ENCODE measurements around the gene GYPC. TPM values are rescaled to one million over a fixed set of nuclear protein-coding genes. Genes with fewer than 3 reads are reported as not detected.
A peak's percentile ranks its signal among the peaks of the same experiment; 100 is the strongest.

GYPC gene, protein sequence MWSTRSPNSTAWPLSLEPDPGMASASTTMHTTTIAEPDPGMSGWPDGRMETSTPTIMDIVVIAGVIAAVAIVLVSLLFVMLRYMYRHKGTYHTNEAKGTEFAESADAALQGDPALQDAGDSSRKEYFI
- total RNA-seq (2012; rRNA removed) (53.4 and 53.6 TPM in 2 replicates), polyA plus RNA-seq (2012; rRNA removed) (96.3 and 103 TPM in 2 replicates), Bru-seq, nascent RNA (percentile 88 among the genes with signal in this experiment), BruChase-seq, experiment 1, labeled RNA remaining after a 6-hour chase (percentile 73 among the genes with signal in this experiment), BruChase-seq, experiment 2, labeled RNA remaining after a 2-hour chase (percentile 64 among the genes with signal in this experiment)
- polyA plus RNA-seq (2012; cell fraction: cytosol; rRNA removed), result 65.7 and 153 TPM in 2 replicates
- polyA plus RNA-seq (2012; cell fraction: nucleus; rRNA removed; ENCODE audit: low replicate concordance), result 35.4 and 45.3 TPM in 2 replicates
- long read RNA-seq, transcript GYPC-201 (4 exons, 1,246 nt), result major isoform, 23 of 52 reads
- long read RNA-seq, partial matches to known transcripts, result 22 of 52 reads
- long read RNA-seq, other reads (novel, unspliced or antisense), result 4 of 52 reads

DNA sequence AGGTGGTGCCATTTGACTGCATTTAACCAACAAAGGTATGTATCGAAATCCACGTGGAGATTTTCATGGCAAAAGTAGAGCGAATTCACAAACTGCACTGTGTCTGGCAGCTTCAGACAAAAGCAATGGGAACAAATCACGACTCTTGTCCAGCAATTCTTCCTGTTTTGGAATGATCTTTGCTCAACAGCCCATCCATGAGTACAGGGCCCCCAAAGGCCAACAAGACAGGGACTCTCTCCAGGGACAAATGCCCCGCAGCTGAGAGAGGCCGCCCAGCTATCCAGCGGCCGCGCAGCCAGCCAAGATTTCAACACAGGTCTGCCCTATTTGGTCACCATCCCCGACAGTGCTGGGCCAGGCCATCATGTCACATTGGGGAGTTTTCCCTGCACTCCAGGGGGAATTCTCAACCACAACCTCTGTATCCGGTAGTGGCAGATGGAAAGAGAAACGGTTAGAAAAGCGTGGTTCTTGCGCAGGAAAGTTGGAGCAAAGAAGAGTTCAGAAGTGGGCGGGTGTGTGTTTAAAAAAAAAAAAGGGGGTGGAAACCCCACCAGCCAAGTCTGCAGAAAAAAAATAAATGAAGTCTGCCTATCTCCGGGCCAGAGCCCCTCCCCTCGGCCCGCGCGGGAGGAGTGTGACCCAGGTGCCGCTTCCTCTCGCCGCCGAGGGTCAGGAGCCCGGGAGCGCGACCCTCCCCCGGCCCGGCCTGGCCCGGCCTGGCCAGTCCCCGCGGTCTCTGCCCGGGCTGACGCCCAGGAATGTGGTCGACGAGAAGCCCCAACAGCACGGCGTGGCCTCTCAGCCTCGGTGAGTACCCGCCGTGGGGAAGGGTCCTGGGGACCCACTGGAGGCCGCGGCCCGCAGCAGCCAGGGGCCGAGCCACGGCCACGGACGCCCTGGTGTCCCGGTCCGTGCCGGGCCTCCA is at the start of gene GYPC:
Gene GYPC, plus strand, starts transcription at position 659 of the 931 bp plus-strand sequence. Its CDS starts 106 bp downstream, at position 765.
- Histone ChIP-seq H3K56ac (ENCODE audit: extremely low read depth, insufficient read depth, low read length) (peak within 1 kb of the TSS; percentile 95), H3K23ac (ENCODE audit: low read depth, low read length) (peak within 1 kb of the TSS; percentile 85), H3K4me2 (ENCODE audit: low read depth, low read length) (peak within 1 kb of the TSS; percentile 71), H2AK5ac (ENCODE audit: low read depth, low read length) (peak within 1 kb of the TSS; percentile 69), H3K18ac (ENCODE audit: low read depth, low read length) (peak within 1 kb of the TSS; percentile 86), H3K27ac (ENCODE audit: insufficient read depth, low read length) (peak within 1 kb of the TSS; percentile 90), H2BK20ac (ENCODE audit: low read depth, low read length) (peak within 1 kb of the TSS; percentile 79), H4K5ac (ENCODE audit: low read depth, low read length) (peak within 1 kb of the TSS; percentile 80), H3K36me3 (ENCODE audit: control insufficient read depth, insufficient read depth, low read length) (peaks cover 5% of the 10 kb centered on the region; the same call in 1 of the 2 replicates), H3K9ac (ENCODE audit: low read depth, low read length) (peak within 1 kb of the TSS; percentile 88), H2AK9ac (replicated peaks; ENCODE audit: low read depth, low read length, poor library complexity) (peak within 1 kb of the TSS; percentile 86), H3K4ac (ENCODE audit: low read depth, low read length) (peak within 1 kb of the TSS; percentile 89), H3K27me3 (ENCODE audit: control insufficient read depth, insufficient read depth, low read length) (no peaks in the 10 kb centered on the region), H3K9me3 (ENCODE audit: control insufficient read depth, insufficient read depth, low read length) (no peaks in the 10 kb centered on the region), H3K14ac (replicated peaks; ENCODE audit: low read depth, low read length) (peak within 1 kb of the TSS; percentile 94), H4K20me1 (ENCODE audit: insufficient read depth, low read length) (peaks cover 12% of the 10 kb centered on the region), H2BK120ac (ENCODE audit: low read depth, low read length) (peak within 1 kb of the TSS; percentile 74), H3K4me3 (ENCODE audit: insufficient read depth, low read depth, low read length) (peak within 1 kb of the TSS; percentile 48), H3K4me1 (ENCODE audit: control insufficient read depth, insufficient read depth, low read length) (peaks cover 17% of the 10 kb centered on the region), H4K8ac (ENCODE audit: low read depth in 2 of 2, low read length in 2 of 2) (peak within 1 kb of the TSS; percentile 78 to 94), H4K91ac (ENCODE audit: insufficient read depth, low read depth, low read length) (peak within 1 kb of the TSS; percentile 96), H2BK15ac (ENCODE audit: low read depth, low read length) (peak within 1 kb of the TSS; percentile 26; the same call in 2 of the 3 replicates), H2AFZ (replicated peaks; ENCODE audit: low read length, poor library complexity) (peak within 1 kb of the TSS; percentile 88), H3K9me1 (ENCODE audit: insufficient read depth, low read length) (peaks cover 4% of the 10 kb centered on the region; the same call in 1 of the 2 replicates), H3K79me1 (ENCODE audit: low read depth in 1 of 2, low read length in 2 of 2) (peaks cover 4 to 35% of the 10 kb centered on the region in 2 experiments; a peak in 3 of 4 replicates), H2BK5ac (ENCODE audit: low read depth, low read length, poor library complexity, severe bottlenecking) (peak within 1 kb of the TSS; percentile 90)
- DNase-seq, result peak; percentile 82
- WGBS, 2 experiments (ENCODE audit: extremely low coverage in 2 of 2, insufficient read length in 1 of 2), result 13% methylated on average over 11 of the region's 51 CpGs; no CpG with 5 or more reads in 1 of the 2 experiments
- ChIA-PET POLR2A (ENCODE audit: unreplicated experiment) (no interaction called here), CTCF (no interaction called here)
- in situ Hi-C loops (cut with MboI; ENCODE audit: low sequenced_read_pairs) (no loop called here), intact Hi-C loops (cut with micrococcal nuclease) (loop anchor here (5.0 to 10.0 kb wide), 3 partner anchors 369 to 452 kb away; partner anchors contain the start of gene BIN1), dilution Hi-C loops (cut with HindIII; ENCODE audit: low sequenced_read_pairs, unreplicated experiment) (no loop called here)
- ATAC-seq (ENCODE audit: low read depth), result peak; percentile 18
- no TSS peak for BruUV-seq (replicated peaks)
- no peak; the same call in none of the 2 replicates for TF ChIP-seq POLR2A (IDR thresholded peaks at IDR 0.05; ENCODE audit: low read depth, low read length)
- TF ChIP-seq, protein P1, sequence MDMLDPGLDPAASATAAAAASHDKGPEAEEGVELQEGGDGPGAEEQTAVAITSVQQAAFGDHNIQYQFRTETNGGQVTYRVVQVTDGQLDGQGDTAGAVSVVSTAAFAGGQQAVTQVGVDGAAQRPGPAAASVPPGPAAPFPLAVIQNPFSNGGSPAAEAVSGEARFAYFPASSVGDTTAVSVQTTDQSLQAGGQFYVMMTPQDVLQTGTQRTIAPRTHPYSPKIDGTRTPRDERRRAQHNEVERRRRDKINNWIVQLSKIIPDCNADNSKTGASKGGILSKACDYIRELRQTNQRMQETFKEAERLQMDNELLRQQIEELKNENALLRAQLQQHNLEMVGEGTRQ (IDR thresholded peaks at IDR 0.05; ENCODE audit: low read depth, low read length), result no peak; the same call in 1 of the 2 replicates
- TF ChIP-seq MAFK (IDR thresholded peaks at IDR 0.05; ENCODE audit: low read depth, low read length), result no peak
- TF ChIP-seq MAZ (IDR thresholded peaks at IDR 0.05; ENCODE audit: borderline replicate concordance, low read depth, low read length), result peak; percentile 6; the same call in 1 of the 2 replicates
- no peak for TF ChIP-seq BHLHE40 (IDR thresholded peaks at IDR 0.05; ENCODE audit: low read depth, low read length)
- no peak for TF ChIP-seq CHD1 (IDR thresholded peaks at IDR 0.05; ENCODE audit: low read depth, low read length)
- TF ChIP-seq, protein P2, sequence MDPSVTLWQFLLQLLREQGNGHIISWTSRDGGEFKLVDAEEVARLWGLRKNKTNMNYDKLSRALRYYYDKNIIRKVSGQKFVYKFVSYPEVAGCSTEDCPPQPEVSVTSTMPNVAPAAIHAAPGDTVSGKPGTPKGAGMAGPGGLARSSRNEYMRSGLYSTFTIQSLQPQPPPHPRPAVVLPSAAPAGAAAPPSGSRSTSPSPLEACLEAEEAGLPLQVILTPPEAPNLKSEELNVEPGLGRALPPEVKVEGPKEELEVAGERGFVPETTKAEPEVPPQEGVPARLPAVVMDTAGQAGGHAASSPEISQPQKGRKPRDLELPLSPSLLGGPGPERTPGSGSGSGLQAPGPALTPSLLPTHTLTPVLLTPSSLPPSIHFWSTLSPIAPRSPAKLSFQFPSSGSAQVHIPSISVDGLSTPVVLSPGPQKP (IDR thresholded peaks at IDR 0.05; ENCODE audit: borderline replicate concordance, low read depth, low read length), result no peak
- 0 out of 2 replicates have a peak, but pooled peaks have one; percentile 16 for TF ChIP-seq NFE2L2 (IDR thresholded peaks at IDR 0.05; ENCODE audit: low read depth, low read length)
- no peak for TF ChIP-seq SMC3 (IDR thresholded peaks at IDR 0.05; ENCODE audit: low read depth, low read length)
- peak; percentile 88 for TF ChIP-seq CEBPB (IDR thresholded peaks at IDR 0.05; ENCODE audit: low read depth, low read length)
- no peak for TF ChIP-seq FOS (IDR thresholded peaks at IDR 0.05; ENCODE audit: low read depth, low read length)
